Activated T-cell treated with anti-CD3 and anti-CD28 coated beads, Interleukin-2, amount 50 U/mL, for 1 hour (primary cell): ENCODE results near the gene DAB1.

Experiments used
- DNase-seq: peaks from one replicate; pipeline ENCODE4 v3.0.0-alpha.2; 2020

DAB1 gene

GRCh38 chr1:57007948-57008347 is 415.9 kb downstream of the DAB1 start:
- DNase-seq: no peak

DNA sequence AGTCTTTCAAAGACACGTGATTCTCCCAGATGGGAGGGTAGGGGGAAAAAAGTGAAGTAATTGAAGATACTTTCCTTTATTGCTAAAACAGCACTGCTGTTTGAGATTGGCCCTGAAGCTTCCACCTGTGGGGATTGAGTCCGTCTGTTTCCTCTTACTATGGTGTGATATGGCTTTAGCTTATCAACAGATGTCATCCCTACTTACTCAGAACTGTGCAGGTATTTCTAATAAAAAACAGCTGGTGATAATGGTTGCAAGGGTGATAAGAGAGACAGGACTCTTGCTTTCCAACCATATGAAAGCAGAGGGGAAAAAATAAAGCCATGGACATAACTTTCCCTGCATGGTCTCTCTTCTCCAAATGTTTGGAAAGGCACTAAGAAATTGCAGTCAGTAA is 416.4 kb downstream of the DAB1 start:
- no peak for DNase-seq

DNA sequence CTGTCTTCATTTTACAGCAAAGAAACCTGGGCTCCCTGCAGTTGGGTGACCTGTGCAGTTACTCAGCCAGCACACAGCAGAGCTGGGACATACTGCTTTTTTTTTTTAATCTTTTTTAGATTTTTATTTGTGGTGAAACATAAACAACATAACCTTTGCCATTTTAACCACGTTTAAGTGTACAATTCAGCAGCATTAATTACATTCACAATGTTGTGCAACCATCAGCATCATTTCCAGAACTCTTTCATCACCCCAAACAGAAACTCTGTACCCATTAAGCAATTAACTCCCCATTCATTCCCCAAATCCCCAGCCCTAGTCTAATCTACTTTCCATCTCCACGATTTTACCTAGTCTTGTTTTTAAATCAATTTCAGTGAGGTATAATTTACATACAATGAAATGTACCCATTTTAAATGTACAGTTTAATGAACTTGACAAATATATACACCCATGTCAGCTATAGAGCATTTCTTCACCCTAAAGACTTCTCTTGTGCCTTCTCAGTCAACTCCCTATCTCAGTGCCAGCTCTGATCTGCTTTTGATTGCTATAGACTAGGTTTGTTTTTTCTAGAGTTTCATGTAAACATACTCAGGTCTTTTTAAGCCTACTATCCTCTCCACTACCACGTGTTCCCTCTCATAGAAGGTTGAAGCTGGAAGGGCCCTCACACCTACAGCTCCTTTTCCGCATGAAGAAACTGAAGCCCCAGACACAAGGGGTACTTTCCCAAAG is 420.3 kb downstream of the DAB1 start:
- DNase-seq: no peak

- DNase-seq: no peak
Observed at GRCh38 chr1:56995414-56996100, 428.3 kb downstream of the DAB1 start.

GRCh38 chr1:56993475-56993874 is 430.4 kb downstream of the DAB1 start:
- DNase-seq: no peak

GRCh38 chr1:56992318-56993125 is 431.3 kb downstream of the DAB1 start:
- no peak for DNase-seq

DNA sequence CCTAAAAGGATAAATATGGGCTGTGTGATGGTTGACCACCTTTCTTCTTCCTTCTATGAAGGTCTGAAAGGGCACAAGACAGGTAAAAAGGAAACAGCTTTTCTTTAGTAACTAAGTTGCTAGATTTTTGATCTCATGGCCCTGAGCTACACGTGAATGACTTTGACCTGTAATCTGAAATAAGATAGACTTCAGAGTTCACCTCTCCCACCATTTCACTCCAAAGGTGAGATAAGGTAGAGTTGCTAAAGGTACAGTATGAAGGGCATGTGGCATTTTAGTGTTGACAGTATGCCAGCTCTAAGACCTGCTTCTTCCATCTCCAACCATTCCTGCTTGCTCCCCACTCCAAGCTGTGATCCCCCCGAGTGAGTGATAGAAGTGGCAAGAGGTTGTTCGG is 432.3 kb downstream of the DAB1 start:
- DNase-seq: no peak

DNA sequence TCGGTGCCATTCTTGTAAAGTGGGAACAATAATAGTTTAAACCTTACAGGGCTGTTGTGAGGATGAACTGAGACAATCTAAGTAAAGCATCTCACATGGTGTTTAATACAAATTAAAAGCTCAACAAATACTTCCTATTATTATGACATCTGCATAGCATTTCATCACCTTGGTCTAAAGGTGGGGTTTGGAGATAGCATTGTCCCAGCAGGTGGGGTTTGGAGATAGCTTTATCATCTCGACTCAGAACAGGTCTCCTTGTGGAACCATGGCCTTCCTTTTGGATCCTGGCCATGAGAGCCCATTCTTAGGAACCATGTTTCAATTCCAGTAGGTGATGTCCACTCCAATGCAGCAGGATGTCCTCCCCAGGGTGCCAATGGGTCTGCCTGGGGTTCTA is 437.5 kb downstream of the DAB1 start:
- no peak for DNase-seq

DNA sequence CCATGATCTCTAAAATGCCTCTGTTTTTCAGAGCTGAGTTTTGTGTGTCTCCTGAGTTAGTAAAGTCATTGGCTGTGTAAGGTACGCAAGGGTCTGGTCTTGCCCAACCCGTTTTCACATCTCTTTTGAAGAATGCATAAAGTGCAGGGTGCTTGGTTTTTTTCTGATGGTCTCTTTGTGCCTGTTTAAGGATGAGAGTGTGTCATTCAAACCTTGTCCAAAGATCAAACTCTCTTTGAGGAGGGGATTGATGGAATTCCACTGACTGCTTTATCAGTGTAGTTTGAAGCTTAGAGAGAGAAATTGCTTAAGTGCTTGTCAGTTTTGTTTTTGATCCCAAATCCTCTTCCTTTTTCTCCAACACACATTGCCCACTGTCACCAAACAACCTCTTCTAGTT is 438.0 kb downstream of the DAB1 start:
- no peak for DNase-seq

DNA sequence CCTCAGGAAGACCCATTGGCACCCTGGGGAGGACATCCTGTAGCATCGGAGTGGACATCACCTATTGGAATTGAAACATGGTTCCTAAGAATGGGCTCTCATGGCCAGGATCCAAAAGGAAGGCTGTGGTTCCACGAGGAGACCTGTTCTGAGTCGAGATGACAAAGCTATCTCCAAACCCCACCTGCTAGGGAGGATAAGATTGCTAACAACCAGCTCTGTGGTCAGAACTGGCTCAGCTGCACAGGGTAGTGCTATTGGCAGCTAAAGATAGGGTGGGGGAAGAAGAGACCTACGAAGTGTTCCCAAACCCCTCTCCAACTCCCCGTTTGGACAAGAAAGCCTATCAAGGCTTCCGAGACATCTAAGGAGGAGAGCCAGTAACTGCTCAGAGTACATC is 440.4 kb downstream of the DAB1 start:
- no peak for DNase-seq

- no peak for DNase-seq
Observed at GRCh38 chr1:56979986-56980755, 443.7 kb downstream of the DAB1 start.

DNA sequence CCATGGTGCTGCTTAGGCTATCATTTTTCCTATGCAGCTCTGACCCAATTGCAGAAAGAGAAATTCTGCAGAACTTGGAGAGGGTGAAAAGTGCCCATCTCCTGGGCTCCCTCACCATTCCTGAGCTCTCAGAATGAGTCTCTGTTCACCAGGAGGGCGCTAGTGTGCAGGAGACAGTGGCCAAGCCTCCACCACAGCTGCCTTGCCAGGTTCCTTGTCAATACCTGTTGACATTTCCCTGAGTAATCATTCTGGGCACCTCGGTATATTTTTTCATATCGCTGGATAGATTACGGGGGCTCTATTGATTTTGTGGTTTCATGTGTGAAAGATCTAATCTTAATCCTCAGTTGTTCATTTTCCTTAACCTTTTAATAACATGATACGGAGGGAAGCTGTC is 445.0 kb downstream of the DAB1 start:
- no peak for DNase-seq

DNA sequence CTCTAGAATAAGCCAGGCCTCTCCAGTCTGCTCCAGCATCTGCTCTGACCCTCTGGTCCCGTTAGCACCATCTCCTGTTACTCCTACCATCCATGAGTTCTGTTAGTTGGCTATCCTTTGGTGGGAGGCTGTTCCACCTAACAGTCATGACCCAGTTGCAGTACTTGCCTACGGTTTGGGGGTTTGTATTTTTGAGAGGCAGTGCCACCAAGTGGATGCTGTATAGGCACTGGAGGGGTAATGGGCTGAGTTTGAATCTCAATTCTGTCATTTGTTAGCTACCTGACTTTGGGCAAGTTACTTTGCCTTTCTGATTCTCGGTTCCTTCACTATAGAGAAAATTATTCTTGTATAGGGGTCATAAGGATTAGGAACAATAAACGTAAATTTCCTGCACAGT is 445.9 kb downstream of the DAB1 start:
- no peak for DNase-seq

DNA sequence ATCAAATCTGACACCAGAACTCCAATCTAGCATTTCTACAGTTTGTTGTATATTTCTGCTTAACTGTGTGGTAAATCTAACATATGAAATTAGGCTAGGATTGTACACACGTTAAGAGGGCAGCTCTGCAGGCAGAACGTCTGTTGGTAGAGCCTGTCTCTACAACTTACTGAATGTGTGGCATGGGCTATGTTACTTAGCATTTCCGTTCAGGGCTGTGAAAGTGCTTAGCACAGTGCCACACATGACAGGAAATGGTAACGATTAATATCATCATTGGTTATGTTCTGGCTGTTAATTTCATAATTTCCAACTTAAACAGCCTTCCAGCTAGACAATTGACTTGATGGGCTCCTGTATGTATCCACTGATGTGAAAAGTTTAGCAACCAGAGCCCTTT is 448.4 kb downstream of the DAB1 start:
- DNase-seq: no peak

GRCh38 chr1:56973923-56974742 is 449.7 kb downstream of the DAB1 start:
- DNase-seq: no peak

- DNase-seq: no peak
Observed at GRCh38 chr1:56972976-56973375, 450.9 kb downstream of the DAB1 start.

DNA sequence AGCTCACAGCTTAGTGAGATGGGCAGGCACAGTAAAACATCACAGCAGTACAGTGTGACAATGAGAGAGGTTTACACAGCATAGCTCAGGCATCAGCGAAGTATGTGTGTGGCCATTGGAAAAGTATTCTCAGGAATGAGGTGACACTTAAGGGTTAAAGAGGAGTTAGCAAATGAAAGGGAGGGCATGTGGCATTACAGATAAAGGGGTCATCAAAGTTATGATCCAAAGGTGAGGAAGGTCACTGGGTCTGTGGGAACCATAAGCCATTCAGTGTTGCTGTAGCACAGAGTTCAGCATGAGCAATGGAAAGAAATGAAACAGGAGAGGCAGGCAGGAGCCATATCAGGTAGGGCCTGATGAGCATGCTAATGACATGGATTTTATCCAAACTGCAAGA is 453.6 kb downstream of the DAB1 start:
- no peak for DNase-seq

GRCh38 chr1:56968878-56969495 is 454.9 kb downstream of the DAB1 start:
- DNase-seq: no peak

GRCh38 chr1:56967900-56968832 is 455.7 kb downstream of the DAB1 start:
- DNase-seq: no peak

DNA sequence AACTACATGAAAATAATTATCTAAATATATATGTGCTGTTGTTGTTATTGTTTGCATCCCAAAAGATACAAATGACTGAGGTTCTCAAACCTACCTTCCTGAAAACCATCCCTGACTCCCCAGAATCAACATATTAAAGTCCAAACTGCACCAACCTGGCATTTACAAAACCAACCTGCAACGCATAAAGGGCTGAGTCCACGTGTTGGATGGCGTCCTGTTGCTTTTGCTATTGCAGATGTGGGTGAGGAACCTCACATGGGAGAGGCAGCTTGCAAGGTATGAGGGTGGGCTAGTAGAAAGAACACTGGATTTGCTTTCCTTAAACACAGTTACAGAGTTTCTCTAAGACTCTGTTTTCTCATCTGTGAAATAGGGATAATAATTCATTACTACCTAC is 456.5 kb downstream of the DAB1 start:
- DNase-seq: no peak

DNA sequence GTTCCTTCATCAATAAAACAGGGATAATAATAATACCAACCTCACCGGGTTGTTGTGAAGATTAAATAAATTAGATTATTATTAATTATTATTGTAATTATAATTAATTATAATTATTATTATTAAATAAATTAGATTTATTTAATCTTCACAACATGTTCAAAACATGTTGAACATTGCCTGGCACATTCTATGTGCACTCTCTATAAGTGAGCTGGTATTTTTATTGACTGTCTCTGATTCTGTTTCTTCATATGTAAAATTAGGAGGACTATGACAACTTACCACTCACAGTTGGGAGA is 457.2 kb downstream of the DAB1 start:
- DNase-seq: no peak
